A549 treated with RU486 at 1 μM for 4 hours (cell line): ENCODE measurements around the gene AMT. TPM values are rescaled to one million over a fixed set of nuclear protein-coding genes. Genes with fewer than 3 reads are reported as not detected.

Experiments
- total RNA-seq: library from RNA; stranded (reverse); fragments of 200-300 nt; extraction: Qiagen RNA extraction; gene quantifications from 5 replicates; pipeline ENCODE4 v1.2.3, GENCODE V29; 2022; ENCODE audit warnings: low read depth

Gene AMT, protein sequence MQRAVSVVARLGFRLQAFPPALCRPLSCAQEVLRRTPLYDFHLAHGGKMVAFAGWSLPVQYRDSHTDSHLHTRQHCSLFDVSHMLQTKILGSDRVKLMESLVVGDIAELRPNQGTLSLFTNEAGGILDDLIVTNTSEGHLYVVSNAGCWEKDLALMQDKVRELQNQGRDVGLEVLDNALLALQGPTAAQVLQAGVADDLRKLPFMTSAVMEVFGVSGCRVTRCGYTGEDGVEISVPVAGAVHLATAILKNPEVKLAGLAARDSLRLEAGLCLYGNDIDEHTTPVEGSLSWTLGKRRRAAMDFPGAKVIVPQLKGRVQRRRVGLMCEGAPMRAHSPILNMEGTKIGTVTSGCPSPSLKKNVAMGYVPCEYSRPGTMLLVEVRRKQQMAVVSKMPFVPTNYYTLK
- total RNA-seq = 0.13 to 0.44 TPM (median 0.30 TPM) in 5 replicates

DNA sequence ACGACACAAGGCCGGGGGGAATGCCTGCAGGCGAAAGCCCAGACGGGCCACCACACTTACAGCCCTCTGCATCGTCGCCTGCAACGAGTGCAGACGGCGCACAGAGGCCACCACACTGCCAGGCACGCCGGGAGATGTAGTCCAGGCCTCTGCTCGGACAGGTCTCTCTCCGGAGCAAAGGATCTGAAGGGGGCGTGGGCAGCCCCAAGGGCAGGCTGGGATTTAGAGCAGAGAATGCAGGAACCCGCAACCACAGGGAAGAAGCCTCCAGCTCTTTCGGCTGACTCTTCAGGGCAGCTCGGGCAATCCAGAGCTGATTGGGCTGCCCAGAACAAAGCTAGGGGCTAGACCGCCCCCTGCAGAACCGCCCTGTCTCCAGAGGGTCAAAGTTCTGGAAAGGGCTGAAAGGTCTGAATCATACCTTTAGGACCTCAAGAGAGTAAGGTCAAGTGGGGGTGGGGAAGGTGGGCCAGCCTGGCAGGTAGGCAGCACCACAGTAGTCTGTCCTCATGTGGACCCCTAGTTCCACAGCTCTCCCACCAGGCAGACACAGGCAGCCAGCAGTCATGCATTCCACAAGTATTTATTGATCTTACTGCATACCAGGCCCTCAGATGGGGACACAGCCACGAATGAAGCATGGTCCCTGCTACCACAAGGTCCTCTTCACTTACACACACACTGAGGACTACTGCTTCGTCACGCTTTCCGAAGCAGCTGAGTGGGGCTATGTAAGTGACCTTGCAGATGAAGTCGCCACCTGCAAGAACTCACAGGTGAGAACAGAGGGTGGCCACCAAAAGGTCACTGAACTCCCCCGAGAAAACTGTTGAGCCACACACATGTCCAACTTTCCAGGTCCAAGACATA, at the start of gene AMT:
AMT (minus strand) TSS at position 95 of the 870 bp plus-strand sequence; CDS start at position 72, 23 bp downstream.

DNA sequence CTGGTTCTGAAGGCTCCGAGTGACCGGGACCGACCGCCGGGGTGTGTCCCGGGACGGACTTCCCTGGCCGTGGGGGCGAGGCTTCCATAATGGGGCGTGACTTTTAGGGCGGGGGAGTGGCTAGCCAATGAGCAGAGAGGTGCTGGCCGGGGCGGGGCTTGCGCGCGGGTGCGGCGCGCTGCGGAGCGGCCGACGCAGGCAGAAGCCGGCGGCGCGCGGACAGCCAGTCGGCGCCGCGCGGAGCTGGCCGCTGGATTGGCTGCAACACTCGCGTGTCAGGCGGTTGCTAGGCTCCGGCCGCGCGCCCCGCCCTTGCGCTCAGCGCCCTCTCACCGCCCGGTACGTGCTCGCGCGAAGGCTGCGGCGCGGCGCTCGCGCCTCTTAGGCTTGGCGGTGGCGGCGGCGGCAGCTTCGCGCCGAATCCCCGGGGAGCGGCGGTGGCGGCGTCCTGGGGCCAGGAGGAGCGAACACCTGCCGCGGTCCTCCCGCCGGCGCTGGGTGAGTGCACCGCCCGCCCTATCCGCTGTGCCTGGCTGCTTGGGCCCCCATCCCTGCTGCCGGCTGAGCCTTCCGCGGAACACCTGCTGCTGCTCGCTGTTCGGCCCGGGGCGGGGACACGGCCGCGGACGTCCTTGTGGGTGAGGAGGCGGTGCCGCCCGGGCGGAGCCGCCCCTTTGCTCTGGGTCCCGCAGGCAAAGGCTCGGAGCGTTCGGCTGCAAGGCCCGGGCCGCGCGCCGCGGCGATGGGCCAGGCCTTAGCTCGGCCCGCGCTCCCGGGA, 47.9 kb upstream of the AMT start, which contains the start of gene DAG1:
DAG1 (plus strand) TSS at position 332 of the 778 bp plus-strand sequence. CDS start 40,268 bp downstream, outside the sequence.

DNA sequence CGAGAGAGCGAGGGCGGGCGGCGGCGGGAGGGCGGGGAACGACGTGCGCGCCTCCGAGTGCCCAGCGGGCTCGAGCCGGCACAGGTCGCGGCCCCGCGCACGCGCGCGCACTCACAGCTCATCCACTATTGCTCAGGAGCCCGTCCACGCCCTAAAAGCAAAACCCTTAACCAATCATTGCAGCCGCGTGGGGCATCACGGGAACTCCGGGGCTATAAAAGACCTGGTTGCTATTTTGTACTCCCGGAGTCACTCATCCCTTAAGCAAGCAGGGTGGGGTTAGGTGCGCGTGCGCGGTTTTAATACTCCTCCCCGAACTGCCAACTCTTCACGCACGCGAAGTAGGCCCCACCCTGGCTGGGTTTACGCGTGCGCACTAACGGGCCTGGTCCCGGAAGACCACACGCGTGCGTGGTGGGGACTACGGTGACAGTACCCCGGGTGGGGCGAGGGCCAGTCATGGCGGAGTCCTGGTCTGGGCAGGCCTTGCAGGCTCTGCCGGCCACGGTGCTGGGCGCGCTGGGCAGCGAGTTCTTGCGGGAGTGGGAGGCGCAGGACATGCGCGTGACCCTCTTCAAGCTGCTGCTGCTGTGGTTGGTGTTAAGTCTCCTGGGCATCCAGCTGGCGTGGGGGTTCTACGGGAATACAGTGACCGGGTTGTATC, 10.2 kb downstream of the AMT start, which contains the start of the genes RHOA and TCTA:
RHOA (minus strand) TSS at position 9 of the 664 bp plus-strand sequence. CDS start 36,387 bp downstream, outside the sequence.
TCTA (plus strand) TSS at position 456 of the 664 bp plus-strand sequence; CDS start at position 460, 4 bp downstream.

Other genes starting within 250 kb of the AMT start
- 1.4 to 2.4 TPM (median 2.1 TPM) in 5 replicates for gene C3orf62, start 145.2 kb downstream of the AMT start, total RNA-seq
- 10.6 to 14.4 TPM (median 13.4 TPM) in 5 replicates for gene USP4, start 82.4 kb downstream of the AMT start, total RNA-seq
- gene GPX1, start 64.1 kb downstream of the AMT start, total RNA-seq = 247 to 313 TPM (median 296 TPM) in 5 replicates
- 452 to 535 TPM (median 469 TPM) in 5 replicates for gene RHOA, start 10.5 kb downstream of the AMT start, total RNA-seq
- gene TCTA, start 10.1 kb downstream of the AMT start, total RNA-seq = 20.2 to 25.5 TPM (median 23.4 TPM) in 5 replicates
- 5.0 to 6.9 TPM (median 6.1 TPM) in 5 replicates for gene NICN1, start 6.9 kb upstream of the AMT start, total RNA-seq
- 41.0 to 58.3 TPM (median 53.5 TPM) in 5 replicates for gene DAG1, start 47.8 kb upstream of the AMT start, total RNA-seq
- gene BSN, start 132.0 kb upstream of the AMT start, total RNA-seq = 0.08 to 0.20 TPM (median 0.15 TPM) in 5 replicates